ENCODE data around the gene TLE1.

TLE1 gene

DNA sequence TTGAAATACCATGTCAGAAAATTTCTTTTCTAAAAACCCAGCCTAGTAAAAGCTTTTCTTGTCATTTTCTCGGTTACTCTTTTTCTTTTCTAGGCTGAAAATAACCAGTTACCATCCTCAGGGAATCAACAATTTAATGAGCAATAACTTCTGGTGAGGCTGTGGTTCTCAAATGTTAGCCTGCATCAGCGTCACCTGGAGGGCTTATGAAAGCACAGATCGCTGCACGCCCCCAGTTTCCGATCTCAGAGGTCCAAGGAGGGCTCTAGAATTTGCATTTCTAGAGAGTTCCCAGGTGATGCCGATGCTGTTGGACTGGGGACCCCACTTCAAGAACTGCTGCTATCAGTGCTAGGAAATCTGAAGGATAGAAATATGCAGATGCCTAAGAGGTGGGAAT is 28.9 kb upstream of the TLE1 start:
- H3K9ac ChIP-seq, result no peak overlapping the region

DNA sequence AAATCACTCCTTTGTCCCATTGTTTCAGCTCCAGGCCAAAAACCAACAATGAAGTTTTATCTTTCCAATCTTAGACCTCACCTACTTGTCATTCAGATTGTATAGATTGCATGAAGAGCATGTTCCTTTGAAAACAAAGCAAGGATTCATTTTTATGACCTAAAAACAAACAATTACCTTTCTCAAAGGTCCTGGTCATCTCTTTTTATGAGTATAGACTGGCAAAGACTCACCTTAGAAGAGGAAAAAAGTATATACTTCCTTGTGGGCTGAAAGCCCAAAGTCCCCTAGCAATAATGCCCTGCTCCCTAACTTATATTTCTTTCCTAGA is 28.4 kb upstream of the TLE1 start:
- Histone ChIP-seq H3K4me1 (ENCODE audit: low read depth, poor library complexity, severe bottlenecking) (no peaks in the 10 kb centered on the region), H3K9ac (no peak overlapping the region), H3K27me3 (ENCODE audit: insufficient read depth, low read depth) (no peaks in the 10 kb centered on the region), H4K20me1 (ENCODE audit: insufficient read depth) (no peaks in the 10 kb centered on the region), H3K27ac (no peak overlapping the region), H3K36me3 (ENCODE audit: insufficient read depth) (no peaks in the 10 kb centered on the region), H3K4me3 (IDR thresholded peaks at IDR 0.05; ENCODE audit: insufficient read depth, low read depth, low read length) (no peak overlapping the region), H3K79me2 (ENCODE audit: insufficient read depth, low read depth) (no peaks in the 10 kb centered on the region), H2AFZ (ENCODE audit: low read depth) (no peak overlapping the region), H3K4me2 (no peak overlapping the region)
- TF ChIP-seq, protein P1, sequence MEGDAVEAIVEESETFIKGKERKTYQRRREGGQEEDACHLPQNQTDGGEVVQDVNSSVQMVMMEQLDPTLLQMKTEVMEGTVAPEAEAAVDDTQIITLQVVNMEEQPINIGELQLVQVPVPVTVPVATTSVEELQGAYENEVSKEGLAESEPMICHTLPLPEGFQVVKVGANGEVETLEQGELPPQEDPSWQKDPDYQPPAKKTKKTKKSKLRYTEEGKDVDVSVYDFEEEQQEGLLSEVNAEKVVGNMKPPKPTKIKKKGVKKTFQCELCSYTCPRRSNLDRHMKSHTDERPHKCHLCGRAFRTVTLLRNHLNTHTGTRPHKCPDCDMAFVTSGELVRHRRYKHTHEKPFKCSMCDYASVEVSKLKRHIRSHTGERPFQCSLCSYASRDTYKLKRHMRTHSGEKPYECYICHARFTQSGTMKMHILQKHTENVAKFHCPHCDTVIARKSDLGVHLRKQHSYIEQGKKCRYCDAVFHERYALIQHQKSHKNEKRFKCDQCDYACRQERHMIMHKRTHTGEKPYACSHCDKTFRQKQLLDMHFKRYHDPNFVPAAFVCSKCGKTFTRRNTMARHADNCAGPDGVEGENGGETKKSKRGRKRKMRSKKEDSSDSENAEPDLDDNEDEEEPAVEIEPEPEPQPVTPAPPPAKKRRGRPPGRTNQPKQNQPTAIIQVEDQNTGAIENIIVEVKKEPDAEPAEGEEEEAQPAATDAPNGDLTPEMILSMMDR (conservative IDR thresholded peaks at IDR 0.05; ENCODE audit: low read depth, low read length), result no peak

More for the DNA sequence above, 28.9 kb upstream of the TLE1 start:
- Histone ChIP-seq H2AFZ (ENCODE audit: low read depth) (no peak overlapping the region), H4K20me1 (ENCODE audit: insufficient read depth) (no peaks in the 10 kb centered on the region), H3K27ac (no peak overlapping the region), H3K79me2 (ENCODE audit: insufficient read depth, low read depth) (no peaks in the 10 kb centered on the region), H3K36me3 (ENCODE audit: insufficient read depth) (no peaks in the 10 kb centered on the region), H3K4me2 (no peak overlapping the region), H3K4me1 (ENCODE audit: low read depth, poor library complexity, severe bottlenecking) (no peaks in the 10 kb centered on the region), H3K4me3 (IDR thresholded peaks at IDR 0.05; ENCODE audit: insufficient read depth, low read depth, low read length) (no peak overlapping the region), H3K27me3 (ENCODE audit: insufficient read depth, low read depth) (no peaks in the 10 kb centered on the region)
- TF ChIP-seq, protein P1 (conservative IDR thresholded peaks at IDR 0.05; ENCODE audit: low read depth, low read length), result no peak

DNA sequence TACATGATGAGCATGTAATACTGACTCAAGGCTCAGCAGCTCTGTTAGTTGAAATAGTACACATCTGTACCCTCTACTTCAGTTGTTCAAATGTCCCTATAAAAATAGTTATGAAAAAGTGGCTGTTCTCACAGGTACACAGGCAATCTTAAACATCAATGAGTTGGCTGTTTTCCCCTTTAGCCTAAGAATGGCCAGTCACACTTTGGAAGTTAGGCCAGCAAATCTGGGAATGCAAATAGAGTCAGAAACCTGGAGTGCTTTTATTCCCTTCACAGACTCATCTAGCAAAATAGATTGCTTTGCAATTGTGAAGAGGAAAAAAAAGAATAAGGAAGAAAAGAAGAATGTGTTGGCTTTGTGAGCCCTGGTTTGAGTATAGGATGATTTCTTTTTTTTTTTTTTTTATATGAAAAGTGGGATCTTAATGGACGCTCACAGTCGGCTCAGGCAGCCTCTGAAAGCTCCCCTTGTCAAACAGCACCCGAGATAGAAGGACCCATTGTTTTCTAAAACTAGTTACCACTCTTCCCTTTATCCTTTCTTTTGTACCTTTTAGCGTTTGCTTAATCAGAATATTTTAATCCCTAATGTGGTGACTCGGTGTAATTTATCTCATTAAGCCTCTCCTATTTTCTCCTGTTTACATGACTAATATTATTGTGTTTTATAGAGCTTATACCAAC is 27.9 kb upstream of the TLE1 start:
- H3K27me3 ChIP-seq (ENCODE audit: insufficient read depth, low read depth), result no peaks in the 10 kb centered on the region
- no peak overlapping the region for H3K4me3 ChIP-seq (IDR thresholded peaks at IDR 0.05; ENCODE audit: insufficient read depth, low read depth, low read length)
- no peak overlapping the region for H3K9ac ChIP-seq
- no peak overlapping the region for H3K4me2 ChIP-seq
- H3K36me3 ChIP-seq (ENCODE audit: insufficient read depth), result no peaks in the 10 kb centered on the region
- no peaks in the 10 kb centered on the region for H3K79me2 ChIP-seq (ENCODE audit: insufficient read depth, low read depth)
- H3K4me1 ChIP-seq (ENCODE audit: low read depth, poor library complexity, severe bottlenecking), result no peaks in the 10 kb centered on the region
- H4K20me1 ChIP-seq (ENCODE audit: insufficient read depth), result no peaks in the 10 kb centered on the region
- no peak overlapping the region for H2AFZ ChIP-seq (ENCODE audit: low read depth)
- H3K27ac ChIP-seq, result no peak overlapping the region
- TF ChIP-seq, protein P1 (conservative IDR thresholded peaks at IDR 0.05; ENCODE audit: low read depth, low read length), result no peak

DNA sequence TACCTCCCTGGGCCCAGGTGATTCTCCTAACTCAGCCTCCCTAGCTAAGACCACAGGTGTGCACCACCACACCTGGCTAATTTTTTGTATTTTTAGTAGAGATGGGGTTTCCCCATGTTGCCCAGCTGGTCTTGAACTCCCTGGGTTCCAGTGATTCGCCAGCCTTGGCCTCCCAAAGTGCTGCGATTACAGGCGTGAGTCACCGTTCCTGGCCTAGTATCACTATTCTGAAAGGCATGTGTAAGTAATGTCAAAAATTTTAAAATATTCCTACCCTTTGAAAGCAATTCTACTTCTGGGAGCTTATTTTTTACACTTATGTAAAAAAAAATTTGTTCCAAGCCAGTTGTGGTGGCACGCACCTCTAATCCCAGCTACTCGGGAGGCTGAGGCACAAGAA is 27.1 kb upstream of the TLE1 start:
- no peak overlapping the region for H3K4me2 ChIP-seq
- no peaks in the 10 kb centered on the region for H4K20me1 ChIP-seq (ENCODE audit: insufficient read depth)
- no peaks in the 10 kb centered on the region for H3K36me3 ChIP-seq (ENCODE audit: insufficient read depth)
- H3K9ac ChIP-seq, result no peak overlapping the region
- H3K4me3 ChIP-seq (IDR thresholded peaks at IDR 0.05; ENCODE audit: insufficient read depth, low read depth, low read length), result no peak overlapping the region
- H3K79me2 ChIP-seq (ENCODE audit: insufficient read depth, low read depth), result no peaks in the 10 kb centered on the region
- no peaks in the 10 kb centered on the region for H3K27me3 ChIP-seq (ENCODE audit: insufficient read depth, low read depth)
- no peak overlapping the region for H3K27ac ChIP-seq
- H3K4me1 ChIP-seq (ENCODE audit: low read depth, poor library complexity, severe bottlenecking), result no peaks in the 10 kb centered on the region
- TF ChIP-seq, protein P1 (conservative IDR thresholded peaks at IDR 0.05; ENCODE audit: low read depth, low read length), result no peak
- H2AFZ ChIP-seq (ENCODE audit: low read depth), result no peak overlapping the region

Measured in KMS-11 (cell line).